IPS-NIHi7 (cell line): Measurements from ENCODE around the gene FIBCD1.

Source experiments
- DNase-seq: peaks from one replicate; pipeline ENCODE4 v3.0.0; 2012; ENCODE audit warnings: mixed read lengths; ENCODE audit errors: extremely low spot score

Gene FIBCD1

GRCh38 chr9:130908146-130908877 lies 30.7 kb downstream of the FIBCD1 start:
- DNase-seq = no peak

GRCh38 chr9:130906735-130907416 lies 32.2 kb downstream of the FIBCD1 start:
- no peak for DNase-seq

- DNase-seq = no peak
Observed at GRCh38 chr9:130905902-130906734, 32.9 kb downstream of the FIBCD1 start.

GRCh38 chr9:130905125-130905901 lies 33.7 kb downstream of the FIBCD1 start:
- no peak for DNase-seq

- DNase-seq = no peak
Observed at GRCh38 chr9:130904070-130905044, 34.7 kb downstream of the FIBCD1 start.

GRCh38 chr9:130903194-130904069 lies 35.6 kb downstream of the FIBCD1 start:
- DNase-seq = no peak

- no peak for DNase-seq
Observed at GRCh38 chr9:130902204-130903185, 36.6 kb downstream of the FIBCD1 start.

DNA sequence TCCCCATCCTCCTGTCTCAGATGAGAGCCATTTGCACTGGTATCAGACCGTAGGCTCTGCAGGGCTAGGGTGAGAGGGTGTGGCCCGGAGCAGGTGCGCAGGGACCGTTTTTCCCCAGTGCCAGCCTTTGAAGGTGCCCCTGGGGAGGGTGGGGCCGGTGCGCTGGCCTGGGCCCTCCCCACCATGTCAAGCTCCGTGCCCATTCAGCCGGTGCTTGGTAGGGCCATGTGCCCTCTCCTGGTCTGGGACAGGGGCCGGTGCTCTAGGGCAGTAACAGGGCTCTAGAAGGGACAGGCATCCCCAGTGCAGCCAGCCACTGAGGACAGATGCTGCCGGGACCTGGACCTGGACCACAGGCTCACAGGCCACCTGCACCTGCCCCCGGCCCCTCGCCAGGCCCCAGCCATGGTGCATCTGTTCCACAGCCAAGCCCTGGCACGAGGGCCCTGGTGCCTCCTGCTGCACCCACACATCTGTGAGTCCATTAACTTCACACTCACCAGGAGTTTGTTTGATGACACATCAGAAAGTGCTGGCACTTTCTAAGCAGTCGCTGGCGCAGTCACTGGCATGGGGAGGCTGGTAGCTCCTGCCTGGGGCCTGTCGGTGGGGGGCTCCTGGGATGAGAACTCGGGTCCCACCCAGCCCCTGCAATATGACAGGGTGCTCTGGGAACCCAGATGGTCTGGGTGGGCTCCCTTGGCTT lies 37.4 kb downstream of the FIBCD1 start:
- no peak for DNase-seq

- no peak for DNase-seq
Observed at GRCh38 chr9:130900701-130901497, 38.1 kb downstream of the FIBCD1 start.

GRCh38 chr9:130899051-130899748 lies 39.8 kb downstream of the FIBCD1 start:
- DNase-seq = no peak

- DNase-seq = no peak
Observed at GRCh38 chr9:130898552-130898852, 40.5 kb downstream of the FIBCD1 start.

DNA sequence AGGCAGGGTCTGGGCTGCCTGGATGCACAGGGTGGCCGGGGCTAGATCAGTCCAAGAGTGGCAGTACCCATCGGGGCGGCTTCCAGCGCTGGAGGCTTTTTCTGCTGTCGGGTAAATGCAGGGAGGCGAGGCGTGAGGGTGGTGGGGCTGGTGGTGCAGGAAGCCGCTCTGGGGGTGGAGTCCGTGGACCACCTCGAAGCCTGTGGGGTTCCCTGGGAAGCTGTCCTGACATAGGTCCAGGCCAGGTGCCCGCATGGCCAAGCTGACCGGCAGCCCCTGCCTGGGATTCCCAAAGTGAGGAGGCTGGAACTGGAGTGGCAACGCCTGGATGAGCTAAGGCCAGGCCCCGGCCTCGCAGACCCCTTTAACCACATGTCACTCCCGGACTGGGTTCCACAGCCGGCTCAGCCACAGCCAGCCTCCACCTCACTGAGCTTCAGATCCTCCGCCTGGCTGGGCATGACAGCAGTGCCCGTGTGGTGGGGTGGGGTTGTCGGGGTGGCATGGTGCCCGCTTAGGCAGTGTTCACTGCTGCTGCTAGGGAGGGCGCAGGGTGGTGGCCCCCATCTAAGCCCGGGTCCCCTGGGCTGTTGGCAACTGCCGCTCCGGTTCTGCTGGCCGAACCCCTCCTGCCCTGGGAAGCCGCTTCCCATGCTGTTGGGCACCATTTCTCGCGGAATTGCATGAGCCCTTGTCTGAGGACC lies 41.0 kb downstream of the FIBCD1 start:
- no peak for DNase-seq

DNA sequence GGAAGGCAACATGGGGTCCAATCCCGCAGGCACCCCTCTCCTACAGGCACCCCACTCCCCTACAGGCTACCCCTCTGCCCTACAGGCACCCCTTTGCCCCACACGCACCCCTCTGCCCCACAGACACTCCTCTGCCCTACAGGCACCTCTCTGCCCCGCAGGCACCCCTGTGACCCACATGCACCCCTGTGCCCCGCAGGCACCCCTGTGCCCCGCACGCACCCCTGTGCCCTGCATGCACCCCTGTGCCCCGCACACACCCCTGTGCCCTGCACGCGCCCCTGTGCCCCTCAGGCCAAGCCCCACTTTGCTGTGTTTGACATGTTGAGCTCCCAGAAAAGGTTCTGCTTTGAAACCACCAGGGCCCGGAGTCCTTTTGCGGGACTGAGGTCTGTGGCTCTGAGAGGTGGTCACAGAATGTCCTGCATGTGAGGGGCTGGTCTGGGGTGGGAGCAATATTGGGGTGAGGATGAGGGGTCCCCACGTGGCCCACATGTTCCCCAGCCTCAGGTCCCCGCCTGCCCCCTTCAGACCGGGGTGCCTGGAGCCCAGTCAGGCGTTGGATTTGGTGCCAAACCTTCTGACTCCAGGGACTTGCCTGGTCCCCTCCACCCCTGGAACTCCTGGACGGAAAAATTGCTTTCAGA lies 41.8 kb downstream of the FIBCD1 start:
- no peak for DNase-seq

DNA sequence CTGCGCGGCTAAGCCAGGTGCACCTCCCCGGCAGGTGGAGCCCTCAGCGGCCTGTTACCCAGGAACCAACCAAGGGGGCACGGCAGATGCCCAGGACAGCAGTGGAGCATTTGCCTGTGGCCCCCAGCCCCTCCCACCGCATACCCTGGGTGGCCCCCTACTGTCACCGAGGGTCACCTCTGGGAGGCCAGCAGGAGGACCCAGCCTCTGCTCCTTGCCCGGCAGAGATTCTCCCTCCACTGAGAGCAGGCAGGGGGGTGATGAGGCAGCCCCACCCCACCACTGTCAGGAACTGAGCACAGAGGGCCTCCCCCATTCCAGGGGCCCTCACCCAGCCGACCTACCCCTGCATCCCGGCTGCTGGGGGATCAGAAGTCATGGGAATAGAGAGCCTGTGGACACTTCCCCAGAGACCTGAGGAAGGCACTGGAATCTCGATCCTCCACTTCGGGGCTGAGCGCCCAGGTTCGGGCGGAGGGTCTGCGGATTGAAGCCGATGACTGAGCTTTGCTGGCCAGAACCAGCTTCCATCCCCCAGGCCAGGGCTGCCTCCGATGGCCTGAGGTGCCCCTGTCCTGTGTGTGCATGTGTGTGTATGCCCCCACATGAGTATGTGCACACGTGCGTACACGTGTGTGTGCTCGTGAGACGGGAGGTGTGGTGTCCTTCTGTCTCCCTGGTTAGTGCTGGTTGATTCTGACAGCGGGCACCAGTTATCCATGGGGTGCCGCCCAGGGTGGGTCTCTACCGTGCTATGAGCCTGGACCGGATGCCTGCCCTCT lies 42.6 kb downstream of the FIBCD1 start, which contains the start of gene QRFP:
Gene QRFP (minus strand): TSS at position 580 of the 782 bp plus-strand sequence. CDS start 2,974 bp downstream, outside the sequence.
- DNase-seq = no peak
